Peyer's patch (tissue), 4 donors: Measurements from ENCODE around the gene KPNA3.

Source experiments
- POLR2A ChIP-seq, 2 donors: fragments of 450-650 bp; IDR thresholded peaks; one replicate each; pipeline ENCODE4 v1.5.1; 2017; ENCODE audit warnings: antibody characterized with exemption in 2 of 2, mild to moderate bottlenecking in 2 of 2, moderate library complexity in 2 of 2
- TF ChIP-seq, protein P1 (sequence below), 6 experiments: fragments of 450-650 bp in 4 of 6; fragments of 200-600 bp in 2 of 6; sonication (generic) in 1 of 6; IDR thresholded peaks; one replicate each; pipeline ENCODE4 v1.5.1; 2017 to 2019; ENCODE audit warnings: antibody characterized with exemption in 6 of 6, mild to moderate bottlenecking in 3 of 6, moderate library complexity in 1 of 6

DNA sequence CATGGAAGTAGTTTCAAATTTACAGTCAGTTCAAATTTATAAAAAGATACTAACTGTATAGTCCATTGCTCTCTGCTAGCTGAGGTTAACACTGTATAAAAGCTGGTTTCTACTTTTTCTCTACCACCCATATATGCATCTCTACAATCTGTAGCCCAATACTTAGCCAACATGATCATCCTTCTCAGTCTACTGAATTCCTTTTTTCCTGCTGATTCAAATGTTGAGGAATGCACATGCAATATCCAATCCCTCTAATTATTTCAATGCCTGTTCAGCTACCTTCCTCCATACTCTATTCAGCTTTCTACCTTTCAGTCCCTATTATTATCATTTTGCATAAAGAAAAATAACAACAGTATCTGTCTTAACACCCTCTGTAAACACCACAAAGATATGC is 15.6 kb downstream of the KPNA3 start:
- TF ChIP-seq, protein P1, sequence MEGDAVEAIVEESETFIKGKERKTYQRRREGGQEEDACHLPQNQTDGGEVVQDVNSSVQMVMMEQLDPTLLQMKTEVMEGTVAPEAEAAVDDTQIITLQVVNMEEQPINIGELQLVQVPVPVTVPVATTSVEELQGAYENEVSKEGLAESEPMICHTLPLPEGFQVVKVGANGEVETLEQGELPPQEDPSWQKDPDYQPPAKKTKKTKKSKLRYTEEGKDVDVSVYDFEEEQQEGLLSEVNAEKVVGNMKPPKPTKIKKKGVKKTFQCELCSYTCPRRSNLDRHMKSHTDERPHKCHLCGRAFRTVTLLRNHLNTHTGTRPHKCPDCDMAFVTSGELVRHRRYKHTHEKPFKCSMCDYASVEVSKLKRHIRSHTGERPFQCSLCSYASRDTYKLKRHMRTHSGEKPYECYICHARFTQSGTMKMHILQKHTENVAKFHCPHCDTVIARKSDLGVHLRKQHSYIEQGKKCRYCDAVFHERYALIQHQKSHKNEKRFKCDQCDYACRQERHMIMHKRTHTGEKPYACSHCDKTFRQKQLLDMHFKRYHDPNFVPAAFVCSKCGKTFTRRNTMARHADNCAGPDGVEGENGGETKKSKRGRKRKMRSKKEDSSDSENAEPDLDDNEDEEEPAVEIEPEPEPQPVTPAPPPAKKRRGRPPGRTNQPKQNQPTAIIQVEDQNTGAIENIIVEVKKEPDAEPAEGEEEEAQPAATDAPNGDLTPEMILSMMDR (IDR thresholded peaks at IDR 0.05): no peak
- no peak for TF ChIP-seq POLR2A (IDR thresholded peaks at IDR 0.05)
